HEK293 (cell line): ENCODE measurements around the gene DPPA5.

Source experiments
- CTCF ChIA-PET: fragments of 350-600 bp; formaldehyde crosslinking; extraction: SDS; loops from one replicate; lab custom pipeline; 2021; ENCODE audit warnings: antibody characterized with exemption; lab: Yijun Ruan, JAX
- POLR2A ChIA-PET: fragments of 300-600 bp; formaldehyde crosslinking; extraction: SDS; loops from one replicate; lab custom pipeline; 2020; ENCODE audit warnings: antibody characterized with exemption, inconsistent platforms; lab: Yijun Ruan, JAX
- H3K27ac ChIP-seq: fragments of 200-500 bp; sonication (Bioruptor generic); 2 replicates; pipeline ENCODE4 v1.5.1; 2014; ENCODE audit warnings: low read depth, low read length, control low read depth, inconsistent platforms; ENCODE audit errors: extremely low read depth
- H3K36me3 ChIP-seq, 2 experiments: fragments of 200-500 bp in 1 of 2; sonication (Bioruptor generic) in 1 of 2; 1 replicate in 1 of 2; 2 replicates in 1 of 2; pipeline ENCODE4 v1.5.1; 2014 to 2017; ENCODE audit warnings: inconsistent platforms in 2 of 2, low read length in 2 of 2; ENCODE audit not compliant: control insufficient read depth in 2 of 2, insufficient read depth in 1 of 2
- H3K4me1 ChIP-seq: fragments of 200-500 bp; sonication (Bioruptor generic); 2 replicates; pipeline ENCODE4 v1.5.1; 2014; ENCODE audit warnings: mild to moderate bottlenecking, low read length, inconsistent platforms; ENCODE audit not compliant: control insufficient read depth, insufficient read depth
- H3K4me3 ChIP-seq: 2 replicates; pipeline ENCODE4 v1.5.1; 2011; ENCODE audit warnings: low read depth, mild to moderate bottlenecking, control low read depth, low read length, moderate library complexity
- H3K9me3 ChIP-seq: fragments of 200-500 bp; sonication (Bioruptor generic); 2 replicates; pipeline ENCODE4 v1.5.1; 2014; ENCODE audit warnings: low read depth, low read length, inconsistent platforms; ENCODE audit not compliant: control insufficient read depth, insufficient read depth
- AEBP2 ChIP-seq: fragments of 450-650 bp; formaldehyde crosslinking; IDR thresholded peaks from 2 replicates; pipeline ENCODE4 v1.5.1; 2016; ENCODE audit warnings: missing biosample characterization, missing genetic modification characterization, borderline replicate concordance
- FEZF1 ChIP-seq: fragments of 450-650 bp; formaldehyde crosslinking; IDR thresholded peaks from 2 replicates; pipeline ENCODE4 v1.5.1; 2016; ENCODE audit warnings: missing biosample characterization, missing genetic modification characterization
- HOXC10 ChIP-seq: sonication (generic); formaldehyde crosslinking; IDR thresholded peaks from 2 replicates; pipeline ENCODE4 v1.8.1; 2023; ENCODE audit warnings: mild to moderate bottlenecking, missing genetic modification reagents
- INSM2 ChIP-seq: fragments of 450-650 bp; formaldehyde crosslinking; IDR thresholded peaks from 2 replicates; pipeline ENCODE4 v1.5.1; 2016; ENCODE audit warnings: missing biosample characterization, missing genetic modification characterization
- REST ChIP-seq: fragments of 450-650 bp; formaldehyde crosslinking; IDR thresholded peaks from 2 replicates; pipeline ENCODE4 v1.5.1; 2016; ENCODE audit warnings: missing biosample characterization, missing genetic modification characterization
- ZBTB7A ChIP-seq: fragments of 450-650 bp; formaldehyde crosslinking; IDR thresholded peaks from 2 replicates; pipeline ENCODE4 v1.5.1; 2016; ENCODE audit warnings: low read depth, missing biosample characterization, missing genetic modification characterization
- ZNF133 ChIP-seq: fragments of 450-650 bp; formaldehyde crosslinking; IDR thresholded peaks from 2 replicates; pipeline ENCODE4 v1.5.1; 2016; ENCODE audit warnings: missing biosample characterization, missing genetic modification characterization
- ZNF174 ChIP-seq: fragments of 450-650 bp; formaldehyde crosslinking; IDR thresholded peaks from 2 replicates; pipeline ENCODE4 v1.5.0; 2017; ENCODE audit warnings: missing biosample characterization, mild to moderate bottlenecking, missing genetic modification characterization
- ZNF175 ChIP-seq: fragments of 450-650 bp; formaldehyde crosslinking; IDR thresholded peaks from 2 replicates; pipeline ENCODE4 v1.5.1; 2016; ENCODE audit warnings: missing biosample characterization, missing genetic modification characterization
- ZNF280C ChIP-seq: fragments of 450-650 bp; formaldehyde crosslinking; IDR thresholded peaks from 2 replicates; pipeline ENCODE4 v1.5.1; 2016; ENCODE audit warnings: missing biosample characterization, missing genetic modification characterization
- ZNF449 ChIP-seq: fragments of 450-650 bp; formaldehyde crosslinking; IDR thresholded peaks from 2 replicates; pipeline ENCODE4 v1.5.1; 2017; ENCODE audit warnings: missing biosample characterization, mild to moderate bottlenecking, missing genetic modification characterization, moderate library complexity
- ZNF560 ChIP-seq: fragments of 450-650 bp; formaldehyde crosslinking; IDR thresholded peaks from 2 replicates; pipeline ENCODE4 v1.5.1; 2017; ENCODE audit warnings: missing biosample characterization, missing genetic modification characterization, borderline replicate concordance
- ZNF639 ChIP-seq: fragments of 450-650 bp; formaldehyde crosslinking; IDR thresholded peaks from 2 replicates; pipeline ENCODE4 v1.5.1; 2016; ENCODE audit warnings: missing biosample characterization, missing genetic modification characterization
- ZNF747 ChIP-seq: fragments of 450-650 bp; formaldehyde crosslinking; IDR thresholded peaks from 2 replicates; pipeline ENCODE4 v1.5.1; 2016; ENCODE audit warnings: missing biosample characterization, missing genetic modification characterization

The DPPA5 gene

GRCh38 chr6:73372516-73372915, 18.4 kb upstream of the DPPA5 start:
- Histone ChIP-seq H3K36me3 (no peaks in the 10 kb centered on the region), H3K4me3 (no peak overlapping the region), H3K4me1 (no peaks in the 10 kb centered on the region), H3K27ac (no peak overlapping the region), H3K9me3 (no peaks in the 10 kb centered on the region)
- ChIA-PET CTCF (interaction anchor here (2.7 kb wide), 1 partner anchor 16 kb away, joined by 9 read pairs; no protein-coding TSS in a partner anchor), POLR2A (no interaction called here)
- TF ChIP-seq HOXC10 (CRISPR knock-in tag) (no peak), FEZF1 (no peak), AEBP2 (tag by site-specific recombination) (no peak), ZNF174 (tag by site-specific recombination) (no peak), INSM2 (tag by site-specific recombination) (no peak), ZNF280C (no peak), ZNF175 (tag by site-specific recombination) (no peak), REST (tag by site-specific recombination) (no peak), ZNF639 (tag by site-specific recombination) (no peak), ZBTB7A (tag by site-specific recombination) (no peak), ZNF560 (tag by site-specific recombination) (no peak), ZNF133 (no peak), ZNF747 (tag by site-specific recombination) (no peak), ZNF449 (tag by site-specific recombination) (no peak)
